ENCODE results near the gene ATP9A.

The ATP9A gene

DNA sequence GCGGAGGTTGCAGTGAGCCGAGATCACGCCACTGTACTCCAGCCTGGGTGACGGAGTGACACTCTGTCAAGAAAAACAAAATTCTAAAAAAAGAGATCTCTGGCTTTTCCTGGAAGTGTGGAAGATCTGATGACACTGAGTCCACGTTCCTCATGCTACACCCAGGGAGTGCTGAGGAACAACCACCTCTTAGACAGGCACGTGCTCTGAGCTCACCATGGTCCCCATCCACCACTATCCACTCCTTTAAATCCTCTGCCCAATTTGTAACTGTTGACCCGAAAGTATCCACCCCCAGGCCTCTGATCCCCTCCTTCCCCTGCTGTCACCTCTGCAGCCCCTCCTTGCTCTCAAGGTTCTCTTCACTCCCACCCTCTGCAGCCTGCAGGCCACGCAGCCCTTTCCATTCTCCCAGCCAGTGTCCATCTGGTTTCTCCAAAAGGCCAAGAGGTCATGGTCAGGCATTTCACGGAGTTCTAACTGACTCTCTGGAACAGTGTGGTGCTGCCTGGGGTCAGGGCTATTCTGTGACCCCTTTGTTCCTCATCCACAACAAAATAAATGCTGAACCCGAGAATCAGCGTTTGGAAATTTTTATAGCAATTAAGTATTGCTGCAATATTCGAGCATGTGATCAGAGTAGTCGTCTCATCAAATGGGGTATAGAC lies 88.8 kb downstream of the ATP9A start:
- TF ChIP-seq, protein P1, sequence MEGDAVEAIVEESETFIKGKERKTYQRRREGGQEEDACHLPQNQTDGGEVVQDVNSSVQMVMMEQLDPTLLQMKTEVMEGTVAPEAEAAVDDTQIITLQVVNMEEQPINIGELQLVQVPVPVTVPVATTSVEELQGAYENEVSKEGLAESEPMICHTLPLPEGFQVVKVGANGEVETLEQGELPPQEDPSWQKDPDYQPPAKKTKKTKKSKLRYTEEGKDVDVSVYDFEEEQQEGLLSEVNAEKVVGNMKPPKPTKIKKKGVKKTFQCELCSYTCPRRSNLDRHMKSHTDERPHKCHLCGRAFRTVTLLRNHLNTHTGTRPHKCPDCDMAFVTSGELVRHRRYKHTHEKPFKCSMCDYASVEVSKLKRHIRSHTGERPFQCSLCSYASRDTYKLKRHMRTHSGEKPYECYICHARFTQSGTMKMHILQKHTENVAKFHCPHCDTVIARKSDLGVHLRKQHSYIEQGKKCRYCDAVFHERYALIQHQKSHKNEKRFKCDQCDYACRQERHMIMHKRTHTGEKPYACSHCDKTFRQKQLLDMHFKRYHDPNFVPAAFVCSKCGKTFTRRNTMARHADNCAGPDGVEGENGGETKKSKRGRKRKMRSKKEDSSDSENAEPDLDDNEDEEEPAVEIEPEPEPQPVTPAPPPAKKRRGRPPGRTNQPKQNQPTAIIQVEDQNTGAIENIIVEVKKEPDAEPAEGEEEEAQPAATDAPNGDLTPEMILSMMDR (IDR thresholded peaks at IDR 0.05; ENCODE audit: control insufficient read depth, extremely low read depth, insufficient read depth): no peak
- no peak overlapping the region for H3K4me3 ChIP-seq (ENCODE audit: low read depth, low read length)
- no peak for DNase-seq (ENCODE audit: low read depth)

DNA sequence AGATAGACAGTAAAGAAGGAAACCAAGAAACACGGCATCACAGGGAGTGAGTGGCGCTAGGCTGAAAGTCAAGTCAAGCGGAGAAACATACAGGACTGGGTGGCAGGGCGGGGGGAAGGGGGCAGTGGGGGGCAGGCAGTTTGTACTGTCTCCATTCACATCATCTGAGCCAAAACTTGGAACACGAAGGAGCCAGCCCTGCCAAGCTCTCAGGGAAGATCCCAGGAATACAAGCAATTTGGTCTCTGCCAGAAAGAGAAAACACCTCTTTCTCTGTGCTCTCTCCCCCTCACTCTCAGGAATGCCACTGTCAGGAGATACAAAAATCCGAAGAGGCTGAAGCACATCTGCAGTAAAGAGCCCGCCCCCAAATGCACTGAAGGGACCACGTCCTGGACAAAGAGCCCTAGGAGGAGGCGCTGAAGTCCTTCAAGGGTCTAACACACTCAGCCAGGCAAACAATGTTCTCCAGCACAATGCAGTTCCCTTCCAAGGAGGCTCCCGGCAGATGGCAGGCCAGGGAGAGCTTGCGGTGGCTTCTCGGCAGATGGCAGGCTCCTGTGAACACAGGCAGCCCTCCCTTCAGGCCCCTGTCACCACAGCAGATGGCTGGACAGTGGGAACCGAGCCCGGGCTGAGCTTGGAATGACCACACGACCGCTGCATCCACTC lies 90.0 kb downstream of the ATP9A start:
- no peak for DNase-seq (ENCODE audit: low read depth)
- H3K4me3 ChIP-seq (ENCODE audit: low read depth, low read length): no peak overlapping the region
- TF ChIP-seq, protein P1 (IDR thresholded peaks at IDR 0.05; ENCODE audit: control insufficient read depth, extremely low read depth, insufficient read depth): no peak

DNA sequence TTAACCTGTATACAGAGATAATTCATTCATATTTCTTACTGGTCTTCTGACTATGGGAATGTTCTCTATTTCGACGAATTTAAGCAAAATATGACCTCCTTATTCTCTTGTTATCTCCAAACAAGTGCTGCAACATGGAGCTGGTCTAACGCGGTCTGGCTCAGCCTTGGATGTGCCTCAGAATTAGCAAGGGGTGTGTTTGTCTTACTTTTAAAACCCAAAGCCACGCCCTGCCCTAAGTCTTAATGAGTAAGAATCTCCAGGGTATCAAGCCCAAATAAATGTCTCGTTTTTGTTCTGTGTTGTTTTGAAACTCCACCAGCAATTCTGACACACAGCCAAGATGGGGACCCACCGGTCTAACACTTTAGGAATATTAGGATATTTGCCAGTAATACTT lies 99.2 kb downstream of the ATP9A start:
- no peak for DNase-seq (ENCODE audit: low read depth)
- H3K4me3 ChIP-seq (ENCODE audit: low read depth, low read length): no peak overlapping the region
- TF ChIP-seq, protein P1 (IDR thresholded peaks at IDR 0.05; ENCODE audit: control insufficient read depth, extremely low read depth, insufficient read depth): no peak

DNA sequence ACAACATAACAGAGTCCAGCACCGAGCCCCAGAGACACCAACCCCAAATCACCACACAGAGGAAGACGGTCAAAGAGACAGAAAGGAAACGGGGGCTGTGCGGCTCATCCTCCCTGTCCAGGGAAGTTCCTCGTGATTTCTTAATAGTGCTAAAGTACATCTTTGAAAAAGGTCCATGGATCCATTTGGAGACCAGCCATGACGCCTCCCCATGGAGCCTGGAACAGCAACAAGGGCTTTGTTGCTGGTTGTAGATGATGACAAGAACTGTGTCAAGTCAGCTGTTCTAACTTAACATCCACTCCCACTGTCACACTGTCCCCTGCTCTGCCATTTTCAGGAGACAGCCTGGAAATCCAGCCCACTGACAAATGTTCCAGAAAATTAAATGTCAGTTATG lies 99.7 kb downstream of the ATP9A start:
- TF ChIP-seq, protein P1 (IDR thresholded peaks at IDR 0.05; ENCODE audit: control insufficient read depth, extremely low read depth, insufficient read depth): no peak
- H3K4me3 ChIP-seq (ENCODE audit: low read depth, low read length): no peak overlapping the region
- DNase-seq (ENCODE audit: low read depth): no peak

DNA sequence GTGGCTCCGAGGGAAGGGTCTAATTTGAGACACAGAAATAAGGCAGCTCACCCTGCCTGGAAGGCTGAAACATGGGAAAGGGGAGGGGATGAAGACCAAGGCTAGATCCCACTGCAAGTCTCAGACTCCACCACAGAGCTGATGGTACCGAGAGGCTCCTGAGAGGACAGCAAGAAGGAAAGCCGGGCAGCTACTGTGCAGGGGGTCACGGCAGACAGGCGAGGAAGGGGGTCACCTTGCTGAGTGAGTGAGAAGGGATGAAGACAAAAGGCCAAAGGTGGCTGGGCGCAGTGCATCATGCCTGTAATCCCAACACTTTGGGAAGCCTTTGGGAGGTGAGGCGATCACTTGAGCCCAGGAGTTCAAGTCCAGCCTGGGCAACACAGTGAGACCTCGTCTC lies 100.7 kb downstream of the ATP9A start:
- TF ChIP-seq, protein P1 (IDR thresholded peaks at IDR 0.05; ENCODE audit: control insufficient read depth, extremely low read depth, insufficient read depth): no peak
- H3K4me3 ChIP-seq (ENCODE audit: low read depth, low read length): no peak overlapping the region
- no peak for DNase-seq (ENCODE audit: low read depth)

DNA sequence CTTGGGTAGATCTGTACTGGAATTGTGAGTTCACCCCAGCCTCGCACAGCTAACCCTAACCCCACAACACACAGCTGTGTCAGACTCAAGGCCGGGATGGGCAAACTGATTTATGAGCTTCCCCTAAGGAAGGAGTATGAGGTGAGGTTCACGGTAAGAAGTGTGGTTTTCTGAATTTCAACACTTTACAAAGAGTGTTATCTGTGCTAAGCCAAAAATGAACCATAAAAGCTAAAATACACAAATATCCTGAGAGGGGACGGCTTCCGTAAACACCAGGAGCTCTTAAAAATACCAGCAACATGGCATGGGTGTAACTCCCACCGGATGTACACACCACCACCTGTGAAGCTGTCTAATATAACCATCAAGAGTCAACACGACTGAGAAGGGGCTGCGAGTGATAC lies 101.2 kb downstream of the ATP9A start:
- H3K4me3 ChIP-seq (ENCODE audit: low read depth, low read length): no peak overlapping the region
- TF ChIP-seq, protein P1 (IDR thresholded peaks at IDR 0.05; ENCODE audit: control insufficient read depth, extremely low read depth, insufficient read depth): no peak
- no peak for DNase-seq (ENCODE audit: low read depth)

Measured in LNCaP clone FGC (cell line).